PC-3 (cell line): Measurements from ENCODE around the gene LUM.

ENCODE experiments used
- EZH2 ChIP-seq: fragments of 300-600 bp; sonication (generic); IDR thresholded peaks from one replicate; pipeline ENCODE4 v1.6.1; 2017; ENCODE audit warnings: antibody characterized with exemption, mild to moderate bottlenecking, low read length; ENCODE audit not compliant: unreplicated experiment
- TF ChIP-seq, protein P1 (sequence below): fragments of 300-600 bp; sonication (generic); conservative IDR thresholded peaks from 2 replicates; pipeline ENCODE4 v1.5.1; 2017; ENCODE audit warnings: antibody characterized with exemption, low read depth, mild to moderate bottlenecking, low read length

DNA sequence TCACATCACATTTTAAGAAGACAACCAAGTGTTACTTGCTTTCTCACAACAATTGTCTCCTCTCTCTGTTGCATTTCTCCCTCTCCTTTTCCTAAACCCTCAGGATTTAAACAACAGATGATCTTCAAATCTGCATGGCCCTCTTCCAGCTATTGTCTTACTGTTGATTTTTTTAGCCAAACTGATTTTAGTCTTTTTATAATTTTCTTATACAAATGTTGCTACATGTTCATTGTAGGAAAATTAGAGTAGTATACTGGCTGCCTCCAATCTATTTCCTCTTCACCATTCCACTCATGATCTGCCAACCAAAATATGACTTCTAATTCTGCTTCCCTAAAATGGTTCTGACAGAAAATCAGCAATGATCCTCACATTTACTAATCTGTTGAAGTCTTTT is 52.1 kb downstream of the LUM start:
- no peak for TF ChIP-seq EZH2
- TF ChIP-seq, protein P1, sequence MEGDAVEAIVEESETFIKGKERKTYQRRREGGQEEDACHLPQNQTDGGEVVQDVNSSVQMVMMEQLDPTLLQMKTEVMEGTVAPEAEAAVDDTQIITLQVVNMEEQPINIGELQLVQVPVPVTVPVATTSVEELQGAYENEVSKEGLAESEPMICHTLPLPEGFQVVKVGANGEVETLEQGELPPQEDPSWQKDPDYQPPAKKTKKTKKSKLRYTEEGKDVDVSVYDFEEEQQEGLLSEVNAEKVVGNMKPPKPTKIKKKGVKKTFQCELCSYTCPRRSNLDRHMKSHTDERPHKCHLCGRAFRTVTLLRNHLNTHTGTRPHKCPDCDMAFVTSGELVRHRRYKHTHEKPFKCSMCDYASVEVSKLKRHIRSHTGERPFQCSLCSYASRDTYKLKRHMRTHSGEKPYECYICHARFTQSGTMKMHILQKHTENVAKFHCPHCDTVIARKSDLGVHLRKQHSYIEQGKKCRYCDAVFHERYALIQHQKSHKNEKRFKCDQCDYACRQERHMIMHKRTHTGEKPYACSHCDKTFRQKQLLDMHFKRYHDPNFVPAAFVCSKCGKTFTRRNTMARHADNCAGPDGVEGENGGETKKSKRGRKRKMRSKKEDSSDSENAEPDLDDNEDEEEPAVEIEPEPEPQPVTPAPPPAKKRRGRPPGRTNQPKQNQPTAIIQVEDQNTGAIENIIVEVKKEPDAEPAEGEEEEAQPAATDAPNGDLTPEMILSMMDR: no peak
